ENCODE data around the gene RAB15.

DNA sequence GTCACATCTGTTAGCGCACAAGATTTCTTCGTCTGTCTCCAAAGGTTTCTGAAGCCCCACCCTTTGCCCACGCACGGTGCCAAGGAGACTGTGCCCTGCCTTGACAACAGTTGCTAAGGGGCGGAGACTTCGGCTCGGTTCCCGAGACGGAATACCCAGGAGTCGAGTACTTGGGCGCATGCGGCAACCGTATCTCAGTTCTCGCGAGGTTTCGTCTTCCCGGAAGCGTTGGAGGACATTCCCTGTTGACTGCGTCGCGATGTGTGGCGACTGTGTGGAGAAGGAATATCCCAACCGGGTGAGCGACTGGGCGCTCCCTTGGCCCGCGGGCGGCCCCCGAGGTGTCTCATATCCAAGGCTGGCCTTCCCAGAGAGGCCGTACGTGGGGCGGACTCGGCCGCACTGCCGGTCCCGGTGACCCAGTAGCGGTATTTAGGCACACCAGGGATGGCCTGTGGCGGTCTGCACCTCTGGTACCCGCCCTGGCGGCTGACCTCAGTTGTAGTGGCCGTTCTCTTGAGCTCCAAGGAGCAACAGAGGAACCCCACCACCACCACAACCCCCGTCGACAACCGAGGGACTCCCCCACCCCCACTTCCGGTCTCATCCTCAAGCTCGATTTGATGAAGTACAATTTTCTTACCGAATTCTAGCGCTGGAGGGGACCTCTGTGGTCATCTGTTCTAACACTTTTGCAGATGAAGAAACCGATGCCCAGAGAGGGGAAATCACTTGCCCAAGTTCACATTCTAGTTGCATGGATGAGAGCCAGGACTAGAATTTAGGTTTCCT lies 57.7 kb downstream of the RAB15 start, which contains the start of gene CHURC1:
- TF ChIP-seq POLR2A (IDR thresholded peaks at IDR 0.05; ENCODE audit: borderline replicate concordance, extremely low read depth, insufficient read depth, insufficient read length) (peak; percentile 71), ZNF274 (IDR thresholded peaks at IDR 0.05; ENCODE audit: low read depth, low read length) (no peak), ELF1 (IDR thresholded peaks at IDR 0.05; ENCODE audit: borderline replicate concordance, low read depth) (peak; percentile 92), EZH2 (IDR thresholded peaks at IDR 0.05) (no peak), EZH2phosphoT487 (IDR thresholded peaks at IDR 0.05; ENCODE audit: borderline replicate concordance) (no peak)
- TF ChIP-seq, protein P1, sequence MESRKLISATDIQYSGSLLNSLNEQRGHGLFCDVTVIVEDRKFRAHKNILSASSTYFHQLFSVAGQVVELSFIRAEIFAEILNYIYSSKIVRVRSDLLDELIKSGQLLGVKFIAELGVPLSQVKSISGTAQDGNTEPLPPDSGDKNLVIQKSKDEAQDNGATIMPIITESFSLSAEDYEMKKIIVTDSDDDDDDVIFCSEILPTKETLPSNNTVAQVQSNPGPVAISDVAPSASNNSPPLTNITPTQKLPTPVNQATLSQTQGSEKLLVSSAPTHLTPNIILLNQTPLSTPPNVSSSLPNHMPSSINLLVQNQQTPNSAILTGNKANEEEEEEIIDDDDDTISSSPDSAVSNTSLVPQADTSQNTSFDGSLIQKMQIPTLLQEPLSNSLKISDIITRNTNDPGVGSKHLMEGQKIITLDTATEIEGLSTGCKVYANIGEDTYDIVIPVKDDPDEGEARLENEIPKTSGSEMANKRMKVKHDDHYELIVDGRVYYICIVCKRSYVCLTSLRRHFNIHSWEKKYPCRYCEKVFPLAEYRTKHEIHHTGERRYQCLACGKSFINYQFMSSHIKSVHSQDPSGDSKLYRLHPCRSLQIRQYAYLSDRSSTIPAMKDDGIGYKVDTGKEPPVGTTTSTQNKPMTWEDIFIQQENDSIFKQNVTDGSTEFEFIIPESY (IDR thresholded peaks at IDR 0.05; ENCODE audit: extremely low read depth, insufficient replicate concordance, low read length), result peak; percentile 96
- TF ChIP-seq, protein P2, sequence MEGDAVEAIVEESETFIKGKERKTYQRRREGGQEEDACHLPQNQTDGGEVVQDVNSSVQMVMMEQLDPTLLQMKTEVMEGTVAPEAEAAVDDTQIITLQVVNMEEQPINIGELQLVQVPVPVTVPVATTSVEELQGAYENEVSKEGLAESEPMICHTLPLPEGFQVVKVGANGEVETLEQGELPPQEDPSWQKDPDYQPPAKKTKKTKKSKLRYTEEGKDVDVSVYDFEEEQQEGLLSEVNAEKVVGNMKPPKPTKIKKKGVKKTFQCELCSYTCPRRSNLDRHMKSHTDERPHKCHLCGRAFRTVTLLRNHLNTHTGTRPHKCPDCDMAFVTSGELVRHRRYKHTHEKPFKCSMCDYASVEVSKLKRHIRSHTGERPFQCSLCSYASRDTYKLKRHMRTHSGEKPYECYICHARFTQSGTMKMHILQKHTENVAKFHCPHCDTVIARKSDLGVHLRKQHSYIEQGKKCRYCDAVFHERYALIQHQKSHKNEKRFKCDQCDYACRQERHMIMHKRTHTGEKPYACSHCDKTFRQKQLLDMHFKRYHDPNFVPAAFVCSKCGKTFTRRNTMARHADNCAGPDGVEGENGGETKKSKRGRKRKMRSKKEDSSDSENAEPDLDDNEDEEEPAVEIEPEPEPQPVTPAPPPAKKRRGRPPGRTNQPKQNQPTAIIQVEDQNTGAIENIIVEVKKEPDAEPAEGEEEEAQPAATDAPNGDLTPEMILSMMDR (IDR thresholded peaks at IDR 0.05 in 2 of 3, conservative IDR thresholded peaks at IDR 0.05 in 1 of 3; ENCODE audit: borderline replicate concordance in 1 of 3, insufficient read depth in 1 of 3, low read depth in 2 of 3, low read length in 2 of 3), result no peak
- TF ChIP-seq, protein P3, sequence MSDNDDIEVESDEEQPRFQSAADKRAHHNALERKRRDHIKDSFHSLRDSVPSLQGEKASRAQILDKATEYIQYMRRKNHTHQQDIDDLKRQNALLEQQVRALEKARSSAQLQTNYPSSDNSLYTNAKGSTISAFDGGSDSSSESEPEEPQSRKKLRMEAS (IDR thresholded peaks at IDR 0.05), result peak; percentile 53; the same call in 1 of the 2 replicates
- TF ChIP-seq, protein P4, sequence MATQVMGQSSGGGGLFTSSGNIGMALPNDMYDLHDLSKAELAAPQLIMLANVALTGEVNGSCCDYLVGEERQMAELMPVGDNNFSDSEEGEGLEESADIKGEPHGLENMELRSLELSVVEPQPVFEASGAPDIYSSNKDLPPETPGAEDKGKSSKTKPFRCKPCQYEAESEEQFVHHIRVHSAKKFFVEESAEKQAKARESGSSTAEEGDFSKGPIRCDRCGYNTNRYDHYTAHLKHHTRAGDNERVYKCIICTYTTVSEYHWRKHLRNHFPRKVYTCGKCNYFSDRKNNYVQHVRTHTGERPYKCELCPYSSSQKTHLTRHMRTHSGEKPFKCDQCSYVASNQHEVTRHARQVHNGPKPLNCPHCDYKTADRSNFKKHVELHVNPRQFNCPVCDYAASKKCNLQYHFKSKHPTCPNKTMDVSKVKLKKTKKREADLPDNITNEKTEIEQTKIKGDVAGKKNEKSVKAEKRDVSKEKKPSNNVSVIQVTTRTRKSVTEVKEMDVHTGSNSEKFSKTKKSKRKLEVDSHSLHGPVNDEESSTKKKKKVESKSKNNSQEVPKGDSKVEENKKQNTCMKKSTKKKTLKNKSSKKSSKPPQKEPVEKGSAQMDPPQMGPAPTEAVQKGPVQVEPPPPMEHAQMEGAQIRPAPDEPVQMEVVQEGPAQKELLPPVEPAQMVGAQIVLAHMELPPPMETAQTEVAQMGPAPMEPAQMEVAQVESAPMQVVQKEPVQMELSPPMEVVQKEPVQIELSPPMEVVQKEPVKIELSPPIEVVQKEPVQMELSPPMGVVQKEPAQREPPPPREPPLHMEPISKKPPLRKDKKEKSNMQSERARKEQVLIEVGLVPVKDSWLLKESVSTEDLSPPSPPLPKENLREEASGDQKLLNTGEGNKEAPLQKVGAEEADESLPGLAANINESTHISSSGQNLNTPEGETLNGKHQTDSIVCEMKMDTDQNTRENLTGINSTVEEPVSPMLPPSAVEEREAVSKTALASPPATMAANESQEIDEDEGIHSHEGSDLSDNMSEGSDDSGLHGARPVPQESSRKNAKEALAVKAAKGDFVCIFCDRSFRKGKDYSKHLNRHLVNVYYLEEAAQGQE (IDR thresholded peaks at IDR 0.05; ENCODE audit: low read depth), result no peak
